HG02798 (cell line): ENCODE results near the gene TSPAN7.

ENCODE experiments used
- ATAC-seq: cut with Tn5 transposase; IDR thresholded peaks from one replicate; pipeline ENCODE4 v1.9.1; 2021; ENCODE audit warnings: mild to moderate bottlenecking; ENCODE audit not compliant: unreplicated experiment, poor library complexity

The TSPAN7 gene

DNA sequence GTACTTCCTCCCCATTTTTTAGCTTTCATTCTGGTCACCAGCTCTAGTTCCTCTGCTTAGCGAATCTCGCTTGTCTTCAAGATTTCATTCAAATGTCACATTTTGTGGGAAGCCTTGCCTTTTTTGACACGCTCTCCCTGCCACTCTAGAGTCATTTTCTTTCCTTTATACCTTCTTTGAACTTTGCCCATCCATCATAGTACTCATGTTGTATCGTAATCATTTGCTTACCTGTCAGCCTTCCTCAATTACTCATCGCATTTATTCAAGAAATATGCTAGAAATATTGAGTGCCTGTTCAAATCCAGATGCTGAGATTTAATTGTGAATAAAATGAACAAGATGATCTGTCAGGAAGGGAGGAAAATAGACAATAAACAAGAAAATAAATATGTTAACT lies 21.8 kb downstream of the TSPAN7 start:
- no peak for ATAC-seq

DNA sequence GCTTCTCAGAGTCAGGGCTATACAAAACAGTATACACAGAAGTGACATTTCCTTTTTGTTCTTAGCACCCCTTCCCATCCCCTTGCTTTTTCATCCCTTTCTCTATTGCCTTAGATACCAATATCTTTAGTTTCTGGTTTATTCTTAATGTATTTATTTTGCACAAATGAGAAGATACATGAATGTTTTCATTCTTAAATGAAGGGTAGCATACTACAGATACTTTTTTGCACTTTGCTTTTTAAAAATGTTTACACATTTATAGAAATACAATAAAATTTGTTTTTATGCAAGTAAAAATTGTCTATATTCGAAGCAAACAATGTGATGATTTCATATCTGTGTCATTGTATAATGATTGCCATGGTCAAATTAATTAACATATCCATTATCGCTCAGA lies 33.1 kb downstream of the TSPAN7 start:
- ATAC-seq: no peak

DNA sequence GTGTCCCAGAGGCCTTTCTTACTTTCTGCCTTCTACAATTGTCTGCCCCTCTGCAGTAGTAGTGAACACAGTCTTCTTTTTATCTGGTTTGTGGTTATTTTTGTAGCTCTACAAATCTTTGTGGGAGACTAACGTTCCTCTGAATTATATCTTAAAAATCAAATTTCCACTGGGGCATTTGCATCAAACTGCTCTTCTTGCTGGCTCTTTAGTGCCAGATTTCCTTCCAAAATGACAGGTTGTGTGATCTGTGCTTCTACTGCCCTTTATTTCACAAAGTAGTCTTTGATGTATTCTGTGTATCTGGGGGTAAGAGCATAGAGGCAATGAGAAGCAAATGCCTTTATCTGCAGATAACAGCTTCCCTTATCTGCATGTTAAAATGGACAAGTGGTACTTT lies 34.5 kb downstream of the TSPAN7 start:
- ATAC-seq: no peak

DNA sequence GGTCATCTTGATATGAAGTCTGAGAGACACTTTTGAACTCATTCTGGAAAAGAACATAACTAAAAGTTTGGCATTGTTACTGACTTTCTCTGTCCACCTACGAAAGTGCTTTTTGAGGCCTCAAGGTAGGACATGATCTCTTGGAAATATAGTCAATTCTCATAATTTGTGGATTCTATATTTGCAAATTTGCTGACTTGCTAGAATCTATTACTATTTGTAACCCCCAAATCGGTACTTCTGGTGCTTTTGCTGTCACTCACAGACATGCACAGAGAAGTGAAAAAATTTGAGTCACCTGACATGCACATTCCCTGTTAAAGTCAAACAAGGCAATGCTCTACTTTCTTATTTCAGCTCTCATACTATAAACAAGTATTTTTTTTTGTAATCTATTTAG lies 35.6 kb downstream of the TSPAN7 start:
- no peak for ATAC-seq

DNA sequence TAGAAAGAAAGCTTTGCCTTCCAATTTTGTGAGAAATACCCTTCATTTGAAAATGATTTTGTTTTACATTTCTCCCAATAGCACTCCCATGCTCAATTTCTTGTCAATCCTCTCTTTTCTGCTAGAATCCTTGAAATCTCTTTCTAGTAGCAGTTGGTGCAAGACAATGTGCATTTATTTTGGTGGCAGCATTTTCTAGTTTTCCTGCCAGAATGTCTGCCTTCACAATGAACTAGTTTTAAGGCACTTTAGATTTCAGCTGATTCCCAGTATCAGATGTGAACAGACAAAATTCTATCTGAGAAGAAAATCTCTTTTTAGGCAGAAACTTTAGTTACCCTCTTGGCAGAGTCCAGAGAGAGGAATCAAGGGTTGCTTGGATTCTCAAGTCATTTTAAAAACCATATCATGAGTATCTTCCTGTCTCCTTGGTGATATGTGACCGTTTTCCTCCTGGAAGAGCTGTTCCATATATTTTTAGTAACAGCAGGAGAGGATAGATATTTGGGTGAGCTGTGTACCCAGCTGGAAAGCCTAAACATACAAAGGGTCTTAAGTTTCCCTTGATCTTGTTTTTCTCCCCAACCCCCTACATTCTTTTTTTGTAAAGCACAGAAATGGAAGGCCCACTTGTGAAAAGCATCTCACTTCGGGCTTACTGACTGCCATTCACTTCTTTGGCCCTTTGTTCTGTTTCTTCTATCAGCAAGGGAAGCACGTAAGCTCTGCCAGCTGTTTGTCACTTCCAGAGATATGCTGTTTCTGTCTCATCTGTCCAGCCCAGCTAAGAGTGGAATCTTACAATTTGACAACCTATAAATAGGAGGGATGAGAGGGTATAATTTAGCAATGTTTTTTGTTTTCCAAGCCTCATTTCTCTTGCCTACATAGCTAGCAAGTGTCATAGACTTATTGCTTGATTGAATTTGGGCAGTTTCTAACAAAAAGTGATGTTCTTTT lies 38.7 kb downstream of the TSPAN7 start:
- ATAC-seq: no peak

DNA sequence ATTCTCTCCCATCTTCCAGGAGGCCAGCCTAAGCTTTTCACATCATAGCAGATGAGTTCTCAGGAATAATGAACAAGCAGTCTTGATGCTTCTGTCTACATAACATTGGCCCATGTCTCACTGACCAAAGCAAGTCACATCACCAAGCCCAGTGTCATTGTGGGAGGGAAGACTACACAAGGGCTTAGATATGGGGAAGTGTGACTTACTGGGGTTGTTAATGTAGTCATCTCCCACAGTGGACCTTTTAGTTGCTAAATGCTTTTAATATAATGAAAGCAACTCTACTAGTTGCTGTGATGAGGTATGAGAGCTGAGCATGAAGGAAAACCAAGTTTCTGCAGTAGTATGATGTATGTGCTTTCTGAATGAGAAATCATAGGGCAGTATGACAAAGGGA lies 40.5 kb downstream of the TSPAN7 start:
- no peak for ATAC-seq

DNA sequence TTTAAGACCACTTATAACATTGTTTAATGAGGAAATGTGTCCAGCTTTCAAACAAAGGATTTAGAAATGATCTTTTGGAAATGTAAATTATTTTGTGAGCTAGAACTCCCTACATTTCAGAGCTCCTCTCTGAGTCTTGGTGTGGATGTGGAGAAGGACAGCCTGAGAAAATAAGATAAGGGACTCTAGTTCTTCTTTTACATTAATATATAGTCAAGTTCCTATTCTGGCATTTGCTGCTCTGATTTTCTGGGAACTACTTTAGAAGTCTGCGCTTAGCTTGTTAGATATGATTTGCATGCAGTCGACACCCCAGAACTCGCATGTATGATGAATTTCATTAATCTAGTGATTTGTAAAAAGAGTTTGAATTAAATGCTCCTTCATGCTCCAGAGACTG lies 45.5 kb downstream of the TSPAN7 start:
- no peak for ATAC-seq

DNA sequence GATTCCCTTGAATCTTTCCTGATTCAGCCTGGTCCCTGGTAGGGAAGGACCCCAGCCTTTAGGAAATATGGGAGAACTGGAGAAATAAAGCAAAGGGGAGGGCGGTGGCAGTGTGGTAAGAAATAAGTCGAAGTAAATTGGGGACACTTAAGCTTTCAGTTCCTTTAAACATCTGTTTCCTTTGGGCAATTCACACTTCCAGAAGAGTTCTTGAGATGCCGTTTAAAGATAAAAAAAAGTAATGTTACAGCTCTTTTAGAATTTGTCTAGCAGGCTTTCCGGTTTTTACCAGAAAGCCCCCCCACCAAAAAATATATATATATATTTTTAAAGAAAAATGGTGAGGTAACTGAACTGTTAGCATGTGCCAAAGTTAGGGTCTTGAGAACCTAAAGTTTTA lies 46.6 kb downstream of the TSPAN7 start:
- ATAC-seq: no peak

DNA sequence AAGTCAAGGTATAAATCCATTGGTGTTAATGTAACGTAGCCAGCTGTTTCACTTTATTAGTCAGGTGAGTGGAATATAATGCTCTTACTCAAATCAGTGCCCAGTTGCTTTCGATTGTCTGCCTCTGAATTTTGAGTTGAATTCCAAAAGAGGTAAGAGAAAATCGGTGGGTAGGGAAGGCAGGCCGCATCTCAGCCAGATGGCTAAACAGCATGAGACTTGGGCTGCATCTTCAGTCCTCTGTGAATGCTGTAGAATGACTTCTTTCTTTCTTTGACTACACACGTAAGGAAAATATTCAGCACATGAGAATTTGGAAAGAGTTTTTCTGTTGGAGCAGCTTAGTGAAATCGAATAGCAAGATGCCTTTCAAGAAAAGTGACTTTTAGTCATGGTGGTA lies 49.5 kb downstream of the TSPAN7 start:
- ATAC-seq: no peak

DNA sequence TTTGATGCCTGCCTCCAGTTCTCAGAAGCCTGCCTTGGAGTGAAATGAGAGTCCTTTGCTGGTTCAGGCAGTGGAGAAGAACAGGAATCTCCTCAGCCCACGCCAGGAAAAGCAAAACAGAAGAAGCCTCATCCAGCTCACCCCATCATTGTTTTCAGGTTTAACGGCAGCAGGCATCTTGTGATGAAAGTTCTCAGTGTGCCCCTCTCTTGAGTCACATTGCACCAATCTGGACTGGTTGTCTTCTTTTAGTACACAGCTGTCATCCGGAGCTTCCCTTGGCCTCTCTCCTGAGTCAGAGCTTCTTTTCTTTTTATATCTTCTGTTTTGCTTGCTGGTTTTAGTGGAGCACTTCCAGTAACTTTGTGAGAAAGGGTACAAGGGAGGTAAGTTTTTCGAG lies 50.9 kb downstream of the TSPAN7 start:
- no peak for ATAC-seq

DNA sequence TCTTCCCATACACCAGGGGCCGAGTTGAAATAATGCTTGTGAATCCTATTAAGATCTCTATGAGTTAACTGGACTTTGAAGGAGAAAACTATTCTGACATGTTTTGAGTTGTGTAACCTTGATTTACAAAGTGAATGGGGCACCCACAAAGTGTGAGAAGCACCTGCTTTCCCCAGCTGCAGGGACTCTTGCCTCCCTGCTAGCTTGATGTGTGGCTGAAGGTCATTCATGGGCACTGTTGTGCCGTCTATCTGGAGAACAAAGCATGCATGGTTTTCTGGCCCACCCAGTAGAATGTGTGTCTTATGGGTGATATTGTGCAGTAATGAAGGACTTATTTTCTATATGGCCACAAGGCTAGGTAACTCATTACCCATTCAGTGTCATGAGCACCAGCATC lies 53.1 kb downstream of the TSPAN7 start:
- ATAC-seq: no peak

DNA sequence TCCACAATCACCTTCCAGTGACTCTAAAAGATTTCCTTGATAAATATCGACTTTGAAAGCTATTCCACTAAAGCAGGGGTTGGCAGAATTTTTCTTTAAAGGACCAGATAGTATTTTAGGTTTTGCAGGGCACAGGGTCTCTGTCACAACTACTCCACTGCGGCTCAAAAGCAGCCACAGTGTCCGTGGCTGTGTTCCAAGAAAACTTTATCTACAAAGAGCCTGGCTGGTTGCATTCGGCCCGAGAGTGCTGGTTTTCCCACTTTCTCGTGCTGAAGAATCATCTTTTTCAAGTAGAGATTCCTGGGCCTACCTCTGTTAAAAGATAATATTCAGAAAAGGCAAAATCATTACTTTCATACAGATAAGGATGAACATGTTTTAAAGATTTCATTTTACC lies 55.6 kb downstream of the TSPAN7 start:
- ATAC-seq: no peak

DNA sequence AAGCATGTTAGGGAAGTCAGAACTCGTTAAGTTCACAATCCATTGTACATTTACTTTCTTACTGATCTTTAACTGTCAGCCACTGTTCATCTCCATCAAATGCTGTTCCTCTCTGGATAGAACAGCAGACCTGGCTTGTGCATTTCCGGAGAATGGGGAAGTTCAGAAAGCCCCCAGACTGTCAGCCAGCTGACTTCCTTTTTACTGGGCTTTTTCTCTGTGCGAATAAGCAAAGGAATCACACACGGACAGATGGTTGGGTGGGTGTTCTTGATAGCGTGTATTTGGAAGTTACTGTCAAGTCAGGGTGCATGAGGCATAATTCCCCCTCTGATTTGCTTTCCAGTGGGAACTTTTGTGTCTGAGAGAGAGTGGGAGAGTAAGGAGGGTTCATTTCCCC lies 56.8 kb downstream of the TSPAN7 start:
- ATAC-seq: no peak

DNA sequence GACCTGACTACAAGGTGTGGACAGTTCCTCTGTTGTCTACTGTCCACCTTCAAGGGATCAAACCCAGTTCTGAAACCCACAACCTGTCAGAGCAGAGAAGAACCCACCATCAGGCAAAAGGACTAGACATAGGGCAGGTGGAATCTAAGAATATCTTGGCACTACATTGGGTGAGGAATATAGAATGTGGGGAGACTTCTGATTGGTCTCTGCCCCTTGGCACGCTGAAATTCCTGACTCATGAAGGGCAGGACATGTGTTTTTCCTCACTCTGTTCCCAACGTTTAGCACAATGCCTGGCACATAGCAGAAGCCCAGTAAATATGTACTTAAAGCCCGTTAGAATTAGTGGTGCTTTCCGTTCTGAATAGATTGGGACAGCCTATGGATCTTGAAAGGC lies 59.3 kb downstream of the TSPAN7 start:
- ATAC-seq: no peak

DNA sequence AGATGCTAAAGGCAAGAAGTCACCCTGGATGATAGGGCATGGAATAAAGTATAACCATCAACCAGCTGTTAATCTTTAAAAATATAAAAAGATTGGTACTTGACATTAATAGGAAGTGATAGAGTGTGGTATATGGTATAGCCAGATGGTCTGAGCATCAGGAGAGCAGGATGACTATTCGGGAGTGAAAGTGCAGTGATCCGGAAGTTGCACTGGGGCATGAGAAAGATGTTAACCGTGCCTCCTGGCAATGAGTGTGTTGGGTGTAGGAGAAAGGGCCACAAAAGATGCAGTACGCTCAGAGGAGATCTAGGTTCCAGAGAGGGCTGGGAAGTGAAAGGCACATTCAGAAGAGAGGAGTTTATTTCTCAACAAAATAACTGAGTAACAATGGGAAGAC lies 65.0 kb downstream of the TSPAN7 start:
- ATAC-seq: no peak

DNA sequence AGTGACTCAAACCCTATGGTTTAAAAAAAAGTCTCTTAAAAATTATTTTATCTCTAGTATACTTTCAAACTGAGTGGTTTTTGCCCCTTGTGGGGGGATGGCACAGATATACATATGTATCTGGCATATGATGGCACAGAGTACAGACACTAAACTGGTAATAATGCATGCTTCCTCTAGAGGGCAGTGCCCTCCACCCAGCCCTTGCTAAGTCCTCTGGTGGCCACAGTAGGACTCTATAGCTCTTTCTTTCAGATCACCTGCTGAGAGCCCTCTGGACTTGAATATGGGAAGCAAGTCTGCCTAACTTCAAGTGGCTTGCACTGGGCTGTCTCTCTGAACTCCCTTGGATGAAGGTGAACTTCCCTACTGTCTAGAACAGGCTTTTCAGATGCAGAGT lies 66.3 kb downstream of the TSPAN7 start:
- peak; percentile 81 for ATAC-seq

DNA sequence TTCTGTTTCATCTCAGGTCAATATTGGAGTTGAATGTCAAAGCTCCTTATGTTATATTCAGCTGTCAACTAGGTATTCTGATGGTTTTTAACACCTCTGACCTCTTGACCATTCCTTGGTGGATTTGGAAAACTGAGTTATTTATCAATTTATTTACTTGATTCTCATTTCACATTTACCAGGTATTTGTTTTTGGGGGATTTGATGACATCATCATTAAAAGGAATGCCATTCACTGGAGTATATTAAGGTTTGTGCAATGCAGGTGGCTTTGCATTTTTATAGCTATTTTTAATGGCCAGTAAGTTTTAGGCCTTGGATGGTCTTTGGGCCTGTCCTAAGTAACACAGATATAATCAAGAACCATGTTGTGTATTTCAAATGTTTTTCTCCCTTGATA lies 67.2 kb downstream of the TSPAN7 start:
- no peak for ATAC-seq

DNA sequence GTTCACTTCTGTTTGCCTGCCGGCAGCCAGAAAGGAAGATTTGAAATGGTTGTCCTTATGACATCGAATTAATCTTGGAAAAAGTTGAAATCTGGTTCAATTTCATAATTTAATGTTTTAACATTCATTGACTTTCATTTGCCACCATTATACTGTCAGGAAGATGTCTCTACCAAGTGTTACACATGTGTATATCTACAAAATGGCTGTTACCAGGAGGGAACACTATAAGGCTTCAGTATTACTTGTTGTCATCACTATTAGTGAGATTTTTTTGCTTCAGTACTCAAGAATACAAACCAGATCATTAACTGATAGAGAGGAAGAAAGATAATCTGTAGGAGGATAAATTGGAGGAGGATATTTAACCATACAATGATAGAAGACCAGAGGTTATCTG lies 71.2 kb downstream of the TSPAN7 start:
- ATAC-seq: no peak

DNA sequence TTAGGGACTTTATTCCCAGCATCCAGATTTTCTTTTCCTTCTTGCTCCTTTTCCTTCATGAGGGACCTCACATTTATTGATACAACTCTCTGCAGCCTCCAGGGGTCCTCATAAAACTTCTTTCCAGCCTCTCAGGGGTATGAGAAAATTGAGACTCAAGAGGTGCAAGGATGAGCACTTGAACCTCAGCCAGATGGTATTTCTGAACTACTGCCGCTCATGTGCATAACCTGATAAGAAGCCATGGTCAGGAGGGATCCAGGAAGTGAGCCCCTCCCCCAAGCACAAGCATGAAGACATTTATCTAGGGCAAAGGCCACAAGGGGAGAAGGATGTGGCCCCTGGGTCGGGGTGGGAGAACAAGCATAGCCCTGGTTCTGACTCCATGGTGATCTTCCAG lies 73.3 kb downstream of the TSPAN7 start:
- no peak for ATAC-seq

DNA sequence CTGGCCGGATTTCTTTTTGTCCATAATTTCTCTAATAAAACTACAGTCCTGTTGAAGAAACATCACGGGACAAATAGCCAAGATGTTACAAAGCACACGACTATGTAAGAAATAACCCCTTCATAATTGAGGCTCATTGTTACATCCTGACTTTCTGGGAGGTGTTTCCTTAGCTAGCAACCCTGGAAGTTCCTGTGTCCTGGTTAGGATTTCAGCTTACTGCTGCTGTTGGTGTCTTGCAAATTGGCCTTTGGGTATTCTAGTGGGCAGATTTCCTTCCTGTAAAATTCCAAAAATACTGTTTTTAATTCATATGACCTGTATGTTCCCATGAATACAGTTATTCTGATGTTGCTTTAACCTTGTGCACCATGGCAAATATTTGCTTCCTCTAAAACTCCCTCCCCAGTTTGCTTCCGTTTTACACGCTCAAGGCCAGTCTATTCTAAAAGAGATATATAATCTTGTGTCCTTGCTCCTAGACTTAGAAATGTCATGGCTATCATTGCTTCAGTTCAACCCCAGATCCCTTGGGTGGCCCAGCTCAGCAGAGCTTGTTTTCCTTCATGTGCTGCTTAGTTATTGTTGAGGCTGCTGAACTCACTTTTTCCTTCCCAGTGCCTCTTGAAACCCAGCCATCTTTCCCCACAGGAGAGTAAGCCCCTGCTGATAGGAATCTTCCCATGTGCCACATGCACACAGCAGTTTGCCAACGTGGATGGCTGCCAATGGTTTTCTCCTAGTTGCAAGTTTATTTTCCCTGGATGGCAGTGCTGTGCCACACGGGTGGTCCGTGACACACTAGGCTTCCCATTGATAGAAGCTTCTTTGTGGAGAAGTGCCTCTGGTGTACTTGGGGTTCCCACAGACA lies 75.8 kb downstream of the TSPAN7 start:
- ATAC-seq: no peak

DNA sequence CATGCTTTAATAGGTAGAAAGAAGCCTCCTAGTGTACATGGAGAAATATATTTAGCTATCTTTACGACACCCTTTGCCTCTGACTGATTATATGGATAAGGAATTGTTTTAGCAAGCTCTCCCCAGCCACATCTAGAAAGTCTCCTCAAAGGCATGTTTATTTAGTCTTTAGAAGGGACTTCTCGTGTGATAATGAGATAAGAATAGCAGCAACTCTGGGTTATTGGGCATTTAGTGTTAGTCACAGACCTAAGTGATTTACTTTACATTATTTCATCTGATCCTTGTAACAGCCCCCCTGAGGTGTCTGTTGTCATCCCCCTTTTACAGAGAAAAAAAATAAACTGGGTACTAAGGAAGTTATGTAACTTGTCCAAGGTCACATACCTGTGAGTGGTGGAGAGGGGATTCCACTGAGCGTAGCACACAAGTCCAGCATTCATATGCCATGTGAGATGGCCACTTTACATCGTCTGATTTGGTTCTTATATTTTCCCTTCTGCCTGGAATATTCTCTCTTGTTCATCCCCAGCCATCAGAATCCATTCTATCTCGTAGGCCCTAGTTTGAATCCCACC lies 77.7 kb downstream of the TSPAN7 start:
- no peak for ATAC-seq
